ENCODE data around the gene CD36.

The CD36 gene

GRCh38 chr7:80681272-80681885 lies 42.9 kb downstream of the CD36 start:
- no peaks in the 10 kb centered on the region for H3K27me3 ChIP-seq (replicated peaks; ENCODE audit: control insufficient read depth, insufficient read depth, low read length, poor library complexity, severe bottlenecking)
- DNase-seq, result no peak
- no peaks in the 10 kb centered on the region for H3K36me3 ChIP-seq (ENCODE audit: control insufficient read depth, insufficient read depth, low read length)
- no peak overlapping the region for H3K27ac ChIP-seq (ENCODE audit: insufficient read depth, low read length, poor library complexity, severe bottlenecking)
- H3K4me3 ChIP-seq (ENCODE audit: insufficient read depth, low read depth, low read length, poor library complexity, severe bottlenecking), result no peak overlapping the region
- H3K9me3 ChIP-seq (ENCODE audit: control insufficient read depth, low read length), result no peaks in the 10 kb centered on the region
- no peaks in the 10 kb centered on the region for H3K4me1 ChIP-seq (ENCODE audit: control insufficient read depth, insufficient read depth, low read length, poor library complexity, severe bottlenecking)

- no peak for DNase-seq
- Histone ChIP-seq H3K27me3 (replicated peaks; ENCODE audit: control insufficient read depth, insufficient read depth, low read length, poor library complexity, severe bottlenecking) (no peaks in the 10 kb centered on the region), H3K4me1 (ENCODE audit: control insufficient read depth, insufficient read depth, low read length, poor library complexity, severe bottlenecking) (no peaks in the 10 kb centered on the region), H3K4me3 (ENCODE audit: insufficient read depth, low read depth, low read length, poor library complexity, severe bottlenecking) (no peak overlapping the region), H3K27ac (ENCODE audit: insufficient read depth, low read length, poor library complexity, severe bottlenecking) (no peak overlapping the region), H3K9me3 (ENCODE audit: control insufficient read depth, low read length) (no peaks in the 10 kb centered on the region), H3K36me3 (ENCODE audit: control insufficient read depth, insufficient read depth, low read length) (no peaks in the 10 kb centered on the region)
Measured at GRCh38 chr7:80682744-80683143, 44.3 kb downstream of the CD36 start.

GRCh38 chr7:80686576-80686975 lies 48.1 kb downstream of the CD36 start:
- H3K36me3 ChIP-seq (ENCODE audit: control insufficient read depth, insufficient read depth, low read length), result no peaks in the 10 kb centered on the region
- H3K9me3 ChIP-seq (ENCODE audit: control insufficient read depth, low read length), result no peaks in the 10 kb centered on the region
- no peak overlapping the region for H3K4me3 ChIP-seq (ENCODE audit: insufficient read depth, low read depth, low read length, poor library complexity, severe bottlenecking)
- H3K4me1 ChIP-seq (ENCODE audit: control insufficient read depth, insufficient read depth, low read length, poor library complexity, severe bottlenecking), result no peaks in the 10 kb centered on the region
- H3K27ac ChIP-seq (ENCODE audit: insufficient read depth, low read length, poor library complexity, severe bottlenecking), result no peak overlapping the region
- H3K27me3 ChIP-seq (replicated peaks; ENCODE audit: control insufficient read depth, insufficient read depth, low read length, poor library complexity, severe bottlenecking), result no peaks in the 10 kb centered on the region
- DNase-seq, result no peak

- Histone ChIP-seq H3K27ac (ENCODE audit: insufficient read depth, low read length, poor library complexity, severe bottlenecking) (no peak overlapping the region), H3K27me3 (replicated peaks; ENCODE audit: control insufficient read depth, insufficient read depth, low read length, poor library complexity, severe bottlenecking) (no peaks in the 10 kb centered on the region), H3K36me3 (ENCODE audit: control insufficient read depth, insufficient read depth, low read length) (no peaks in the 10 kb centered on the region), H3K9me3 (ENCODE audit: control insufficient read depth, low read length) (no peaks in the 10 kb centered on the region), H3K4me3 (ENCODE audit: insufficient read depth, low read depth, low read length, poor library complexity, severe bottlenecking) (no peak overlapping the region), H3K4me1 (ENCODE audit: control insufficient read depth, insufficient read depth, low read length, poor library complexity, severe bottlenecking) (no peaks in the 10 kb centered on the region)
- no peak for DNase-seq
Measured at GRCh38 chr7:80699045-80699638, 60.7 kb downstream of the CD36 start.

- Histone ChIP-seq H3K27ac (ENCODE audit: insufficient read depth, low read length, poor library complexity, severe bottlenecking) (no peak overlapping the region), H3K9me3 (ENCODE audit: control insufficient read depth, low read length) (no peaks in the 10 kb centered on the region), H3K4me1 (ENCODE audit: control insufficient read depth, insufficient read depth, low read length, poor library complexity, severe bottlenecking) (no peaks in the 10 kb centered on the region), H3K36me3 (ENCODE audit: control insufficient read depth, insufficient read depth, low read length) (no peaks in the 10 kb centered on the region), H3K27me3 (replicated peaks; ENCODE audit: control insufficient read depth, insufficient read depth, low read length, poor library complexity, severe bottlenecking) (no peaks in the 10 kb centered on the region), H3K4me3 (ENCODE audit: insufficient read depth, low read depth, low read length, poor library complexity, severe bottlenecking) (no peak overlapping the region)
- DNase-seq, result no peak
Measured at GRCh38 chr7:80699721-80700256, 61.3 kb downstream of the CD36 start.

GRCh38 chr7:80703272-80703671 lies 64.8 kb downstream of the CD36 start:
- Histone ChIP-seq H3K9me3 (ENCODE audit: control insufficient read depth, low read length) (no peaks in the 10 kb centered on the region), H3K4me1 (ENCODE audit: control insufficient read depth, insufficient read depth, low read length, poor library complexity, severe bottlenecking) (no peaks in the 10 kb centered on the region), H3K27ac (ENCODE audit: insufficient read depth, low read length, poor library complexity, severe bottlenecking) (no peak overlapping the region), H3K36me3 (ENCODE audit: control insufficient read depth, insufficient read depth, low read length) (no peaks in the 10 kb centered on the region), H3K27me3 (replicated peaks; ENCODE audit: control insufficient read depth, insufficient read depth, low read length, poor library complexity, severe bottlenecking) (no peaks in the 10 kb centered on the region), H3K4me3 (ENCODE audit: insufficient read depth, low read depth, low read length, poor library complexity, severe bottlenecking) (no peak overlapping the region)
- DNase-seq, result no peak

- Histone ChIP-seq H3K4me3 (ENCODE audit: insufficient read depth, low read depth, low read length, poor library complexity, severe bottlenecking) (no peak overlapping the region), H3K27ac (ENCODE audit: insufficient read depth, low read length, poor library complexity, severe bottlenecking) (no peak overlapping the region), H3K27me3 (replicated peaks; ENCODE audit: control insufficient read depth, insufficient read depth, low read length, poor library complexity, severe bottlenecking) (no peaks in the 10 kb centered on the region), H3K9me3 (ENCODE audit: control insufficient read depth, low read length) (no peaks in the 10 kb centered on the region), H3K4me1 (ENCODE audit: control insufficient read depth, insufficient read depth, low read length, poor library complexity, severe bottlenecking) (no peaks in the 10 kb centered on the region), H3K36me3 (ENCODE audit: control insufficient read depth, insufficient read depth, low read length) (no peaks in the 10 kb centered on the region)
- DNase-seq, result no peak
Measured at GRCh38 chr7:80705130-80705781, 66.8 kb downstream of the CD36 start.

GRCh38 chr7:80707318-80707717 lies 68.9 kb downstream of the CD36 start:
- H3K9me3 ChIP-seq (ENCODE audit: control insufficient read depth, low read length), result no peaks in the 10 kb centered on the region
- no peak overlapping the region for H3K4me3 ChIP-seq (ENCODE audit: insufficient read depth, low read depth, low read length, poor library complexity, severe bottlenecking)
- H3K27me3 ChIP-seq (replicated peaks; ENCODE audit: control insufficient read depth, insufficient read depth, low read length, poor library complexity, severe bottlenecking), result no peaks in the 10 kb centered on the region
- no peaks in the 10 kb centered on the region for H3K36me3 ChIP-seq (ENCODE audit: control insufficient read depth, insufficient read depth, low read length)
- no peaks in the 10 kb centered on the region for H3K4me1 ChIP-seq (ENCODE audit: control insufficient read depth, insufficient read depth, low read length, poor library complexity, severe bottlenecking)
- DNase-seq, result no peak
- no peak overlapping the region for H3K27ac ChIP-seq (ENCODE audit: insufficient read depth, low read length, poor library complexity, severe bottlenecking)

GRCh38 chr7:80708123-80708522 lies 69.7 kb downstream of the CD36 start:
- DNase-seq, result no peak
- no peaks in the 10 kb centered on the region for H3K9me3 ChIP-seq (ENCODE audit: control insufficient read depth, low read length)
- H3K4me3 ChIP-seq (ENCODE audit: insufficient read depth, low read depth, low read length, poor library complexity, severe bottlenecking), result no peak overlapping the region
- H3K27ac ChIP-seq (ENCODE audit: insufficient read depth, low read length, poor library complexity, severe bottlenecking), result no peak overlapping the region
- no peaks in the 10 kb centered on the region for H3K36me3 ChIP-seq (ENCODE audit: control insufficient read depth, insufficient read depth, low read length)
- no peaks in the 10 kb centered on the region for H3K4me1 ChIP-seq (ENCODE audit: control insufficient read depth, insufficient read depth, low read length, poor library complexity, severe bottlenecking)
- no peaks in the 10 kb centered on the region for H3K27me3 ChIP-seq (replicated peaks; ENCODE audit: control insufficient read depth, insufficient read depth, low read length, poor library complexity, severe bottlenecking)

GRCh38 chr7:80711531-80711930 lies 73.1 kb downstream of the CD36 start:
- H3K27ac ChIP-seq (ENCODE audit: insufficient read depth, low read length, poor library complexity, severe bottlenecking), result no peak overlapping the region
- no peaks in the 10 kb centered on the region for H3K36me3 ChIP-seq (ENCODE audit: control insufficient read depth, insufficient read depth, low read length)
- H3K4me1 ChIP-seq (ENCODE audit: control insufficient read depth, insufficient read depth, low read length, poor library complexity, severe bottlenecking), result no peaks in the 10 kb centered on the region
- H3K9me3 ChIP-seq (ENCODE audit: control insufficient read depth, low read length), result no peaks in the 10 kb centered on the region
- no peak for DNase-seq
- H3K27me3 ChIP-seq (replicated peaks; ENCODE audit: control insufficient read depth, insufficient read depth, low read length, poor library complexity, severe bottlenecking), result no peaks in the 10 kb centered on the region
- H3K4me3 ChIP-seq (ENCODE audit: insufficient read depth, low read depth, low read length, poor library complexity, severe bottlenecking), result no peak overlapping the region

Measured in effector memory CD4-positive, alpha-beta T cell (primary cell).